Measurements from ENCODE around the gene STRIP2.
"Not testable (repeated sequence)": the region's sequence is repeated elsewhere in the genome, so short reads cannot be mapped to it uniquely, and the experiment has no call there.

Gene STRIP2

GRCh38 chr7:129401228-129401966, 32.8 kb upstream of the STRIP2 start:
- H3K4me3 ChIP-seq (ENCODE audit: control insufficient read depth, low read depth, low read length) = no peak overlapping the region
- TF ChIP-seq, protein P1, sequence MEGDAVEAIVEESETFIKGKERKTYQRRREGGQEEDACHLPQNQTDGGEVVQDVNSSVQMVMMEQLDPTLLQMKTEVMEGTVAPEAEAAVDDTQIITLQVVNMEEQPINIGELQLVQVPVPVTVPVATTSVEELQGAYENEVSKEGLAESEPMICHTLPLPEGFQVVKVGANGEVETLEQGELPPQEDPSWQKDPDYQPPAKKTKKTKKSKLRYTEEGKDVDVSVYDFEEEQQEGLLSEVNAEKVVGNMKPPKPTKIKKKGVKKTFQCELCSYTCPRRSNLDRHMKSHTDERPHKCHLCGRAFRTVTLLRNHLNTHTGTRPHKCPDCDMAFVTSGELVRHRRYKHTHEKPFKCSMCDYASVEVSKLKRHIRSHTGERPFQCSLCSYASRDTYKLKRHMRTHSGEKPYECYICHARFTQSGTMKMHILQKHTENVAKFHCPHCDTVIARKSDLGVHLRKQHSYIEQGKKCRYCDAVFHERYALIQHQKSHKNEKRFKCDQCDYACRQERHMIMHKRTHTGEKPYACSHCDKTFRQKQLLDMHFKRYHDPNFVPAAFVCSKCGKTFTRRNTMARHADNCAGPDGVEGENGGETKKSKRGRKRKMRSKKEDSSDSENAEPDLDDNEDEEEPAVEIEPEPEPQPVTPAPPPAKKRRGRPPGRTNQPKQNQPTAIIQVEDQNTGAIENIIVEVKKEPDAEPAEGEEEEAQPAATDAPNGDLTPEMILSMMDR (IDR thresholded peaks at IDR 0.05; ENCODE audit: control insufficient read depth, insufficient read depth, low read depth, low read length, missing control alignments) = no peak
- DNase-seq (ENCODE audit: low read depth) = no peak

GRCh38 chr7:129401967-129402860, 32.0 kb upstream of the STRIP2 start:
- H3K4me3 ChIP-seq (ENCODE audit: control insufficient read depth, low read depth, low read length) = no peak overlapping the region
- TF ChIP-seq, protein P1 (IDR thresholded peaks at IDR 0.05; ENCODE audit: control insufficient read depth, insufficient read depth, low read depth, low read length, missing control alignments) = peak; percentile 14
- no peak for DNase-seq (ENCODE audit: low read depth)

DNA sequence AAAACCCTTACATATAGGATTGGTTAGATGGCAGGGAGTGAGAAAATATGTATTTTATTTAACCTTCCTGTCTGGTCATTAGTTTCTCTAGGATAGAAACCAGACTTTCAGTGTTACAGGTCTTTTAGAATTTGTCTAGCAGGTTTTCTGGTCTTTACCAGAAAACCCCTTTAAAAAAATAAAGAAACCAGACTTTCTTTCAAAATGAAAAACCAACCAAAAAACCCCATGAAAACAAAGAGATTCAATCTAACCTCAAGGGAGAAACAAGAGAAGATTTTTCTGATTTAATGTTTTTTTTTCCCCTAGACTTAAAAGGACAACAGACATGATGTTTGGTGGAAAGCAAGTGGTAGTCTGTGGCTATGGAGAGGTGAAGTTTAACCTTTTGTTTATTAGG, 28.7 kb upstream of the STRIP2 start:
- H3K4me3 ChIP-seq (ENCODE audit: control insufficient read depth, low read depth, low read length) = no peak overlapping the region
- TF ChIP-seq, protein P1 (IDR thresholded peaks at IDR 0.05; ENCODE audit: control insufficient read depth, insufficient read depth, low read depth, low read length, missing control alignments) = no peak
- DNase-seq (ENCODE audit: low read depth) = no peak

GRCh38 chr7:129410238-129410637, 24.0 kb upstream of the STRIP2 start:
- H3K4me3 ChIP-seq (ENCODE audit: control insufficient read depth, low read depth, low read length); DNase-seq (ENCODE audit: low read depth): not testable (repeated sequence)

DNA sequence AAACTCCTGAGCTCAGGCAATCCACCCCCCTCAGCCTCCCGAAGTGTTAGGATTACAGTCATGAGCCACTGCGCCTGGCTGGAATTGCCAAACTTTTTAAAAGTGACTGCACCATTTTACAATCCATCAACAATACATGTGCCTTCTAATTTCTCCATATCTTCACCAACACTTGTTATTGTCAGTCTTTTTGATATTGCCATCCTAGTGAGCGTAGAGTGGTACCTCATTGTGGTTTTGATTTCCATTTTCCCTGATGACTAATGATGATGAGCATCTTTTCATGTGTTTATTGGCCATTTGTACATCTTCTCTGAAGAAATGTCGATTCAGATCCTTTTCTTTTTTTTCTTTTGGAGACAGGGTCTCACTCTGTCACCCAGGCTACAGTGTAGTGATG, 21.7 kb upstream of the STRIP2 start:
- DNase-seq (ENCODE audit: low read depth) = no peak
- TF ChIP-seq, protein P1 (IDR thresholded peaks at IDR 0.05; ENCODE audit: control insufficient read depth, insufficient read depth, low read depth, low read length, missing control alignments) = no peak
- no peak overlapping the region for H3K4me3 ChIP-seq (ENCODE audit: control insufficient read depth, low read depth, low read length)

GRCh38 chr7:129417073-129417472, 17.2 kb upstream of the STRIP2 start:
- TF ChIP-seq, protein P1 (IDR thresholded peaks at IDR 0.05; ENCODE audit: control insufficient read depth, insufficient read depth, low read depth, low read length, missing control alignments) = no peak
- no peak overlapping the region for H3K4me3 ChIP-seq (ENCODE audit: control insufficient read depth, low read depth, low read length)
- no peak for DNase-seq (ENCODE audit: low read depth)

- DNase-seq (ENCODE audit: low read depth) = no peak
- no peak overlapping the region for H3K4me3 ChIP-seq (ENCODE audit: control insufficient read depth, low read depth, low read length)
- TF ChIP-seq, protein P1 (IDR thresholded peaks at IDR 0.05; ENCODE audit: control insufficient read depth, insufficient read depth, low read depth, low read length, missing control alignments) = no peak
Observed at GRCh38 chr7:129421717-129422250, 12.4 kb upstream of the STRIP2 start.

All from AG09309 (cell line).